ENCODE results near the gene KIF26B.
"Not testable (repeated sequence)": the region's sequence is repeated elsewhere in the genome, so short reads cannot be mapped to it uniquely, and the experiment has no call there.

Gene KIF26B

GRCh38 chr1:245671966-245672767 lies 517.4 kb downstream of the KIF26B start:
- no peak for DNase-seq

- DNase-seq: not testable (repeated sequence)
Observed at GRCh38 chr1:245672836-245673656, 518.3 kb downstream of the KIF26B start.

- no peak for DNase-seq
Observed at GRCh38 chr1:245673881-245674414, 519.2 kb downstream of the KIF26B start.

- DNase-seq: no peak
Observed at GRCh38 chr1:245677461-245678240, 522.9 kb downstream of the KIF26B start.

GRCh38 chr1:245678860-245679411 lies 524.2 kb downstream of the KIF26B start:
- DNase-seq: no peak

GRCh38 chr1:245679821-245680780 lies 525.3 kb downstream of the KIF26B start:
- DNase-seq: no peak

GRCh38 chr1:245682638-245683628 lies 528.1 kb downstream of the KIF26B start:
- no peak for DNase-seq

- no peak for DNase-seq
Observed at GRCh38 chr1:245683676-245684075, 528.9 kb downstream of the KIF26B start.

- no peak for DNase-seq
Observed at GRCh38 chr1:245684166-245684565, 529.4 kb downstream of the KIF26B start.

- no peak for DNase-seq
Observed at GRCh38 chr1:245684571-245684970, 529.8 kb downstream of the KIF26B start.

GRCh38 chr1:245685111-245685810 lies 530.5 kb downstream of the KIF26B start:
- no peak for DNase-seq

GRCh38 chr1:245686006-245686405 lies 531.2 kb downstream of the KIF26B start:
- no peak for DNase-seq

GRCh38 chr1:245686446-245687030 lies 531.8 kb downstream of the KIF26B start:
- no peak for DNase-seq

- no peak for DNase-seq
Observed at GRCh38 chr1:245687152-245687635, 532.4 kb downstream of the KIF26B start.

- no peak for DNase-seq
Observed at GRCh38 chr1:245687636-245688535, 533.1 kb downstream of the KIF26B start.

GRCh38 chr1:245688536-245689453 lies 534.0 kb downstream of the KIF26B start:
- DNase-seq: no peak

Data from kidney glomerular epithelial cell (primary cell).